HG03108 (cell line): Measurements from ENCODE around the gene ARHGAP21.

Experiments used
- ATAC-seq: cut with Tn5 transposase; IDR thresholded peaks from one replicate; pipeline ENCODE4 v1.9.1; 2021; ENCODE audit warnings: moderate library complexity; ENCODE audit not compliant: unreplicated experiment

ARHGAP21 gene

DNA sequence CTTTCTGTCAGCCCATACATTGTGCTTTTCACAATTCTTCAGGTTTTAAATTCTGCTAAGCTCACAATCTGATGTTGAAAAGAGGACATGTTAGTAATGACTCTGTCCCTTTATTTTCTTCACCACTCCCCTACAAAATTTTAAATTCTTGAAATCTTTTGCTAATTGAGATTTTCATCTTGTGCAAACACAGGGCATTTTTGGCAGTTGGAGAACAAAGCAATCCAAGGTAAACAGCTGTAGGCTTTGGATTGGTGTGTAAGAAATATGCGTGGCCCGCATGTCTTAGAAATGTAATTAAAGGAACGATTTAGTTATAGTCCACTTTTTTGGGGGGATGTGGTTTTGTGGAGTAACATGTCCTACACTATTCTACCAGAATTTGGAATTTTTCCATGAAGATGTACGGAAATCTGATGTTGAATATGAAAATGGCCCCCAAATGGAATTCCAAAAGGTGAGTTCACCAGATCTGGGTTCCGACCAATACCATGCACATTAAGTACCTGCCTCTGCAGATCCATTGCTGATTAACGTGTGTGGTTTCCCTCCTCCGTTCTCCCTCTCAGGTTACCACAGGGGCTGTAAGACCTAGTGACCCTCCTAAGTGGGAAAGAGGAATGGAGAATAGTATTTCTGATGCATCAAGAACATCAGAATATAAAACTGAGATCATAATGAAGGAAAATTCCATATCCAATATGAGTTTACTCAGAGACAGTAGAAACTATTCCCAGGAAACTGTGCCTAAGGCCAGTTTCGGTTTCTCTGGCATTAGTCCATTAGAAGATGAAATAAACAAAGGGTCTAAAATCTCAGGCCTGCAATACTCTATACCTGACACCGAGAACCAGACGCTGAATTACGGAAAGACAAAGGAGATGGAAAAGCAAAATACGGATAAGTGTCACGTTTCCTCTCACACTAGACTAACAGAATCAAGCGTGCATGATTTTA lies 181.1 kb downstream of the ARHGAP21 start:
- ATAC-seq = no peak

- ATAC-seq = no peak
These were observed 182.4 kb downstream of the ARHGAP21 start for GRCh38 chr10:24541239-24541753.

DNA sequence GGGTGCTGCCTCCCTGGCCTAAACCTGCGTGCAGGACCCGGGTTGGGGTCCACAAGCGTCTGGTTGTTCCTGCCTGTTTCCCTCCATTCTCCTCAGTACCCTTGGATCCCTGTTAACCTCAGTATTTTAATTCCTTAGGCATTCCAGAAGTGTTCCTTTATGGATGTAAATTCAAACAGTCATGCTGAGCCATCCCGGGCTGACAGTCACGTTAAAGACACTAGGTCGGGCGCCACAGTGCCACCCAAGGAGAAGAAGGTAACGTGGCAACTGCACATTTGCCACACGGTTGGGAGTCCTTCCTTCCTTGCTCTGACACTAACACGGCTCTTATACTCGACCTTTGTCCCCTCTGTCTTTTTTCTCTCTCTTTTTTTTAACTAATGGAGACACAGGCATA lies 187.1 kb downstream of the ARHGAP21 start:
- no peak for ATAC-seq

GRCh38 chr10:24533981-24534380 lies 189.7 kb downstream of the ARHGAP21 start:
- ATAC-seq = no peak
